K562 (cell line): ENCODE results near the gene BLTP3B. TPM values are rescaled to one million over a fixed set of nuclear protein-coding genes. Genes with fewer than 3 reads are reported as not detected.

Experiments
- ARID1B ChIP-seq: fragments of 450-650 bp; IDR thresholded peaks from 2 replicates; pipeline ENCODE4 v1.6.1; 2016; ENCODE audit warnings: antibody characterized with exemption, mild to moderate bottlenecking, inconsistent platforms
- BRCA1 ChIP-seq, 2 experiments: fragments of 450-650 bp in 1 of 2; sonication (generic) in 1 of 2; formaldehyde crosslinking in 1 of 2; IDR thresholded peaks; 2 replicates each; pipeline versions ENCODE4 v1.5.0 to v1.6.1; 2017 to 2020; ENCODE audit warnings: mild to moderate bottlenecking in 1 of 2, missing genetic modification reagents in 1 of 2
- DIDO1 ChIP-seq: fragments of 450-650 bp; IDR thresholded peaks from 2 replicates; pipeline ENCODE4 v1.6.1; 2016; ENCODE audit warnings: low read depth, missing biosample characterization, missing genetic modification characterization
- FOSL1 ChIP-seq: fragments of 200-800 bp; sonication (Bioruptor generic); conservative IDR thresholded peaks from 2 replicates; pipeline ENCODE4 v1.6.1; 2016; ENCODE audit warnings: missing genetic modification characterization, missing compliant biosample characterization
- FOXA1 ChIP-seq: fragments of 450-650 bp; IDR thresholded peaks from 2 replicates; pipeline ENCODE4 v1.6.1; 2016; ENCODE audit warnings: mild to moderate bottlenecking, borderline replicate concordance
- IRF1 ChIP-seq: sonication (generic); formaldehyde crosslinking; IDR thresholded peaks from 2 replicates; pipeline ENCODE4 v1.8.0; 2022; ENCODE audit warnings: missing genetic modification reagents, mild to moderate bottlenecking, borderline replicate concordance
- JUND ChIP-seq, 2 experiments: IDR thresholded peaks; 2 replicates in 1 of 2; 3 replicates in 1 of 2; pipeline ENCODE4 v1.6.1; 2011; ENCODE audit warnings: borderline replicate concordance in 2 of 2, low read depth in 2 of 2, low read length in 2 of 2, improper control_type of control experiment in 1 of 2, missing biosample characterization in 1 of 2, missing genetic modification characterization in 1 of 2, missing genetic modification reagents in 1 of 2
- NFE2 ChIP-seq: IDR thresholded peaks from 2 replicates; pipeline ENCODE4 v1.6.1; 2014; ENCODE audit warnings: antibody characterized with exemption, low read depth
- PATZ1 ChIP-seq: fragments of 250-450 bp; sonication (Bioruptor Pico); IDR thresholded peaks from 2 replicates; pipeline ENCODE4 v1.5.0; 2020; ENCODE audit warnings: mild to moderate bottlenecking, borderline replicate concordance
- SIN3A ChIP-seq, 2 experiments: fragments of 150-350 bp in 1 of 2; IDR thresholded peaks; 2 replicates each; pipeline ENCODE4 v1.6.1; 2011 to 2016; ENCODE audit warnings: borderline replicate concordance in 2 of 2, low read depth in 2 of 2, low read length in 2 of 2, mild to moderate bottlenecking in 2 of 2, moderate library complexity in 2 of 2; ENCODE audit not compliant: control insufficient read depth in 1 of 2
- VEZF1 ChIP-seq: fragments of 200-800 bp; sonication (Bioruptor generic); IDR thresholded peaks from 2 replicates; pipeline ENCODE4 v1.6.1; 2017; ENCODE audit warnings: missing genetic modification characterization, missing compliant biosample characterization
- ZNF316 ChIP-seq: fragments of 450-650 bp; IDR thresholded peaks from 2 replicates; pipeline ENCODE4 v1.6.1; 2016
- ZNF445 ChIP-seq: fragments of 250-450 bp; sonication (Bioruptor Pico); IDR thresholded peaks from 2 replicates; pipeline ENCODE4 v1.4.0; 2020; ENCODE audit warnings: low read depth, mild to moderate bottlenecking, moderate library complexity
- polyA plus RNA-seq, 8 experiments: library from polyadenylated mRNA; depleted of rRNA in 4 of 8; stranded (reverse) in 5 of 8; unstranded in 3 of 8; fragments of >200 nt; fragmentation: Nextera tagmentation in 2 of 8; fragmentation: Illumina TruSeq in 1 of 8; extraction: Ambion mirVana in 2 of 8; extraction: Trizol in 1 of 8; gene quantifications; 2 replicates each; pipeline versions ENCODE4 v1.2.1 to v1.2.3, GENCODE V29; 2011 to 2014; ENCODE audit warnings: inconsistent platforms in 1 of 8, missing spikeins in 1 of 8
- total RNA-seq, 7 experiments: library from RNA; depleted of rRNA in 6 of 7; stranded (reverse); fragments of >200 nt in 6 of 7; fragmentation: Illumina TruSeq in 2 of 7; extraction: Trizol in 2 of 7; gene quantifications; 2 replicates each; pipeline versions ENCODE4 v1.2.1 to v1.2.3, GENCODE V29; 2011 to 2021; ENCODE audit warnings: low replicate concordance in 1 of 7
- TF ChIP-seq, protein P1 (sequence below): sonication (generic); formaldehyde crosslinking; IDR thresholded peaks from 2 replicates; pipeline ENCODE4 v1.8.0; 2023; ENCODE audit warnings: mild to moderate bottlenecking, missing genetic modification reagents
- TF ChIP-seq, protein P2 (sequence below): fragments of 450-650 bp; IDR thresholded peaks from 2 replicates; pipeline ENCODE4 v1.6.1; 2016
- TF ChIP-seq, protein P3 (sequence below), 2 experiments: fragments of 450-650 bp in 1 of 2; sonication (generic) in 1 of 2; formaldehyde crosslinking in 1 of 2; IDR thresholded peaks in 1 of 2; conservative IDR thresholded peaks in 1 of 2; 2 replicates each; pipeline versions ENCODE4 v1.6.1 to v1.8.1; 2016 to 2023; ENCODE audit warnings: mild to moderate bottlenecking in 2 of 2, moderate library complexity in 2 of 2, inconsistent platforms in 1 of 2, missing genetic modification reagents in 1 of 2

Gene BLTP3B
- total and polyA plus RNA-seq, 9 of the 15 experiments (the other 6 are each of a cell fraction or from before 2014, with no cell fraction given) = 3.9 to 27.4 (median 19.7) TPM

DNA sequence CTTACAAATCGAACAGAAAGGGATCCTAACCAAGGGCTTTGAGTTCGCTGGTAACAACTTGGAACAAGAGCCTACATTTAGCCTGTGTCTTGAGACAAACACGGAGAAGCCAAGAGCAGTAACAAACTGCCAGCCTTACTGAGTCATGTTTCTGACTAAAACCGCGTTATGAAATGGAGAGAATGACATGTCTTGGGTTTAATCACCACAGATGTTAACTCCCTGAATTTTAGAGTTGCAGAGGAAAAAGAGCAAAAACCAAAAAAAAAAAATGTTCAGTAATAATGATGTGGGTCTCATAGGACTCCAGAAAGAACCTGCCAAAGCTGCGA is 1.0 kb downstream of the BLTP3B start (continued):
- TF ChIP-seq, protein P1, sequence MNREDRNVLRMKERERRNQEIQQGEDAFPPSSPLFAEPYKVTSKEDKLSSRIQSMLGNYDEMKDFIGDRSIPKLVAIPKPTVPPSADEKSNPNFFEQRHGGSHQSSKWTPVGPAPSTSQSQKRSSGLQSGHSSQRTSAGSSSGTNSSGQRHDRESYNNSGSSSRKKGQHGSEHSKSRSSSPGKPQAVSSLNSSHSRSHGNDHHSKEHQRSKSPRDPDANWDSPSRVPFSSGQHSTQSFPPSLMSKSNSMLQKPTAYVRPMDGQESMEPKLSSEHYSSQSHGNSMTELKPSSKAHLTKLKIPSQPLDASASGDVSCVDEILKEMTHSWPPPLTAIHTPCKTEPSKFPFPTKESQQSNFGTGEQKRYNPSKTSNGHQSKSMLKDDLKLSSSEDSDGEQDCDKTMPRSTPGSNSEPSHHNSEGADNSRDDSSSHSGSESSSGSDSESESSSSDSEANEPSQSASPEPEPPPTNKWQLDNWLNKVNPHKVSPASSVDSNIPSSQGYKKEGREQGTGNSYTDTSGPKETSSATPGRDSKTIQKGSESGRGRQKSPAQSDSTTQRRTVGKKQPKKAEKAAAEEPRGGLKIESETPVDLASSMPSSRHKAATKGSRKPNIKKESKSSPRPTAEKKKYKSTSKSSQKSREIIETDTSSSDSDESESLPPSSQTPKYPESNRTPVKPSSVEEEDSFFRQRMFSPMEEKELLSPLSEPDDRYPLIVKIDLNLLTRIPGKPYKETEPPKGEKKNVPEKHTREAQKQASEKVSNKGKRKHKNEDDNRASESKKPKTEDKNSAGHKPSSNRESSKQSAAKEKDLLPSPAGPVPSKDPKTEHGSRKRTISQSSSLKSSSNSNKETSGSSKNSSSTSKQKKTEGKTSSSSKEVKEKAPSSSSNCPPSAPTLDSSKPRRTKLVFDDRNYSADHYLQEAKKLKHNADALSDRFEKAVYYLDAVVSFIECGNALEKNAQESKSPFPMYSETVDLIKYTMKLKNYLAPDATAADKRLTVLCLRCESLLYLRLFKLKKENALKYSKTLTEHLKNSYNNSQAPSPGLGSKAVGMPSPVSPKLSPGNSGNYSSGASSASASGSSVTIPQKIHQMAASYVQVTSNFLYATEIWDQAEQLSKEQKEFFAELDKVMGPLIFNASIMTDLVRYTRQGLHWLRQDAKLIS = no peak
- TF ChIP-seq PATZ1 (CRISPR knock-in tag) (no peak), FOSL1 (tag) (peak; percentile 85), NFE2 (peak; percentile 62), SIN3A (IDR thresholded peaks at IDR 0.05; ENCODE audit: borderline replicate concordance in 2 of 2, control insufficient read depth in 1 of 2, low read depth in 2 of 2, low read length in 2 of 2) (peak in 1 of 2 experiments; percentile 49; a peak in 1 of 4 replicates), ZNF445 (CRISPR knock-in tag) (no peak), DIDO1 (tag) (no peak), ARID1B (peak; percentile 52), FOXA1 (0 out of 2 replicates have a peak, but pooled peaks have one; percentile 50), JUND (IDR thresholded peaks at IDR 0.05; ENCODE audit: borderline replicate concordance, low read depth, low read length) (peak; percentile 50; the same call in 1 of the 2 replicates), JUND (tag; IDR thresholded peaks at IDR 0.05; ENCODE audit: borderline replicate concordance, low read depth, low read length) (0 out of 3 replicates have a peak, but pooled peaks have one; percentile 32), VEZF1 (CRISPR knock-in tag) (peak; percentile 10; the same call in 1 of the 2 replicates), ZNF316 (peak; percentile 1; the same call in 1 of the 2 replicates), BRCA1 (IDR thresholded peaks at IDR 0.05) (no peak), BRCA1 (CRISPR knock-in tag; IDR thresholded peaks at IDR 0.05) (no peak), IRF1 (CRISPR knock-in tag) (no peak)
- TF ChIP-seq, protein P2, sequence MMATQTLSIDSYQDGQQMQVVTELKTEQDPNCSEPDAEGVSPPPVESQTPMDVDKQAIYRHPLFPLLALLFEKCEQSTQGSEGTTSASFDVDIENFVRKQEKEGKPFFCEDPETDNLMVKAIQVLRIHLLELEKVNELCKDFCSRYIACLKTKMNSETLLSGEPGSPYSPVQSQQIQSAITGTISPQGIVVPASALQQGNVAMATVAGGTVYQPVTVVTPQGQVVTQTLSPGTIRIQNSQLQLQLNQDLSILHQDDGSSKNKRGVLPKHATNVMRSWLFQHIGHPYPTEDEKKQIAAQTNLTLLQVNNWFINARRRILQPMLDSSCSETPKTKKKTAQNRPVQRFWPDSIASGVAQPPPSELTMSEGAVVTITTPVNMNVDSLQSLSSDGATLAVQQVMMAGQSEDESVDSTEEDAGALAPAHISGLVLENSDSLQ = peak; percentile 36
- TF ChIP-seq, protein P3, sequence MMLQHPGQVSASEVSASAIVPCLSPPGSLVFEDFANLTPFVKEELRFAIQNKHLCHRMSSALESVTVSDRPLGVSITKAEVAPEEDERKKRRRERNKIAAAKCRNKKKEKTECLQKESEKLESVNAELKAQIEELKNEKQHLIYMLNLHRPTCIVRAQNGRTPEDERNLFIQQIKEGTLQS (IDR thresholded peaks at IDR 0.05) = peak; percentile 70
- TF ChIP-seq, protein P3 (CRISPR knock-in tag; conservative IDR thresholded peaks at IDR 0.05) = no peak
